Karpas-422 (cell line): ENCODE measurements around the gene RPL15. TPM values are rescaled to one million over a fixed set of nuclear protein-coding genes. Genes with fewer than 3 reads are reported as not detected.
"Not testable (repeated sequence)": the region's sequence is repeated elsewhere in the genome, so short reads cannot be mapped to it uniquely, and the experiment has no call there.

Source experiments
- DNase-seq: peaks from one replicate; pipeline ENCODE4 v3.0.0-alpha.2; 2015
- H2AFZ ChIP-seq: fragments of 200-600 bp; sonication (generic); 2 replicates; pipeline ENCODE4 v1.6.1; 2014; ENCODE audit warnings: antibody characterized with exemption, low read length, mixed read lengths
- H3K27ac ChIP-seq: fragments of 200-600 bp; sonication (generic); 2 replicates; pipeline ENCODE4 v1.5.1; 2014; ENCODE audit warnings: mild to moderate bottlenecking, low read length, moderate library complexity
- H3K27me3 ChIP-seq: fragments of 200-600 bp; sonication (generic); 2 replicates; pipeline ENCODE4 v1.6.1; 2014; ENCODE audit warnings: low read length, mixed read lengths
- H3K36me3 ChIP-seq: fragments of 200-600 bp; sonication (generic); 2 replicates; pipeline ENCODE4 v1.6.1; 2014; ENCODE audit warnings: low read length, mixed read lengths; ENCODE audit not compliant: insufficient read depth
- H3K4me1 ChIP-seq: fragments of 200-600 bp; sonication (generic); 2 replicates; pipeline ENCODE4 v1.6.1; 2014; ENCODE audit warnings: mild to moderate bottlenecking, low read length, mixed read lengths
- H3K4me2 ChIP-seq: fragments of 200-600 bp; sonication (generic); 2 replicates; pipeline ENCODE4 v1.6.1; 2014; ENCODE audit warnings: low read length, low read depth, mild to moderate bottlenecking; ENCODE audit not compliant: poor library complexity, severe bottlenecking
- H3K4me3 ChIP-seq: fragments of 200-600 bp; sonication (generic); 2 replicates; pipeline ENCODE4 v1.5.1; 2014; ENCODE audit warnings: mild to moderate bottlenecking, antibody characterized with exemption, low read length, mixed read lengths
- H3K79me2 ChIP-seq: fragments of 200-600 bp; sonication (generic); 2 replicates; pipeline ENCODE4 v1.6.1; 2014; ENCODE audit warnings: mild to moderate bottlenecking, low read length, mixed read lengths
- H3K9ac ChIP-seq: fragments of 200-600 bp; sonication (generic); 2 replicates; pipeline ENCODE4 v1.6.0; 2014; ENCODE audit warnings: low read length
- H3K9me2 ChIP-seq: fragments of 200-600 bp; sonication (generic), shearing (Covaris generic); replicated peaks from 2 replicates; pipeline ENCODE4 v1.6.0; 2014; ENCODE audit warnings: mild to moderate bottlenecking, low read length, moderate library complexity; ENCODE audit not compliant: insufficient read depth
- H3K9me3 ChIP-seq: fragments of 300-700, 200-600 bp; sonication (generic); 2 replicates; pipeline ENCODE4 v1.6.1; 2014; ENCODE audit warnings: low read length, mixed read lengths
- H4K20me1 ChIP-seq: fragments of 200-600 bp; sonication (generic); 2 replicates; pipeline ENCODE4 v1.6.1; 2014; ENCODE audit warnings: mild to moderate bottlenecking, antibody characterized with exemption, low read length, low read depth; ENCODE audit not compliant: insufficient read depth
- total RNA-seq: library from RNA; depleted of rRNA; stranded (reverse); fragments of >200 nt; shearing (Covaris generic); gene quantifications from 2 replicates; pipeline ENCODE4 v1.2.3, GENCODE V29; 2014; ENCODE audit warnings: low replicate concordance; rRNA removed

RPL15 gene
- total RNA-seq: 2,950 and 2,991 TPM in 2 replicates

DNA sequence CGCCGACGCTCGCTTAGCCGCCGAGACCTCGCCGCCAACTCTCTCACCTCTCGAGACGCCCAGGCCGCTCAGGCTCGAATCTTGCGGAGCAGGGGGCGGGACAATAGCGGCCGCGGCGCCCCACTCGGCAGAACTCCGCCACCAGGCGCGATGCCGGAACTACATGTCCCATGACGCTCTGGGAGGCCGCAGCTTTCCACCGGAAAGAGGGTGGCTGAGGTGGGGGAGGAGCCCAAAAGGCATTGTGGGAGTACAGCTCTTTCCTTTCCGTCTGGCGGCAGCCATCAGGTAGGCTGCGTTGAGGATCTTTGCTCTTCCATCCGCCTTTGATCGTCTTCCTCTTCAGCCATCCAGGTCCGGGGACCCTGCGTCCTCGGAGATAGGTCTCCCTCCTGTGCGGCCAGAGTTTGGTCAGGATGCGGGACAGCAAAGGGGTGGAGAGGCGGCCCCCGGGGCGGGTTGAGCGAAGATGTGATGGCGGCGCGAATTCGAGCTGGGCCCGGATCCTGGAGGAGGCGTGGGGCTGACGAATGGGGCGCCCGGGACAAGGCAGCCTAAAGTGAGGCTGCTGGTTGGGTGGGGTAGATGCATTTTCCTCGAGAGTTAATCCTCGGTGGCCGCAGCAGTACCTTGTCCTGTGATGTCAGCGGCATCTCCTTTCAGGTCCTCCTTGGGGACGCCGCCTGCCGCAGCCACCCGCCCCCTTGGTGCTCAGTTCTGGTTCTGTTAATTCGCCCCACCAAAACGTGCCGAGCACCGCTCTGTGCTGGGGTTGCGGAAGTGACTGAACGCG, at the start of gene RPL15, which contains the start of gene NKIRAS1:
RPL15 (plus strand) TSS at position 247 of the 793 bp plus-strand sequence. CDS start 728 bp downstream, outside the sequence.
NKIRAS1 (minus strand) TSS at position 105 of the 793 bp plus-strand sequence. CDS start 6,086 bp downstream, outside the sequence.
- H3K4me3 ChIP-seq: peak within 1 kb of the TSS; percentile 86
- no peaks in the 10 kb centered on the region for H3K9me2 ChIP-seq
- H3K9me3 ChIP-seq: no peaks in the 10 kb centered on the region
- peaks cover 25% of the 10 kb centered on the region for H3K4me1 ChIP-seq
- peak; percentile 99 for DNase-seq
- peaks cover 30% of the 10 kb centered on the region for H3K36me3 ChIP-seq
- no peaks in the 10 kb centered on the region; the same call in 1 of the 2 replicates for H3K27me3 ChIP-seq
- peak within 1 kb of the TSS; percentile 86 for H3K9ac ChIP-seq
- peak within 1 kb of the TSS; percentile 87 for H3K4me2 ChIP-seq
- peak within 1 kb of the TSS; percentile 76 for H3K27ac ChIP-seq
- peak within 1 kb of the TSS; percentile 72 for H2AFZ ChIP-seq
- peaks cover 17% of the 10 kb centered on the region for H3K79me2 ChIP-seq
- peaks cover 30% of the 10 kb centered on the region for H4K20me1 ChIP-seq

DNA sequence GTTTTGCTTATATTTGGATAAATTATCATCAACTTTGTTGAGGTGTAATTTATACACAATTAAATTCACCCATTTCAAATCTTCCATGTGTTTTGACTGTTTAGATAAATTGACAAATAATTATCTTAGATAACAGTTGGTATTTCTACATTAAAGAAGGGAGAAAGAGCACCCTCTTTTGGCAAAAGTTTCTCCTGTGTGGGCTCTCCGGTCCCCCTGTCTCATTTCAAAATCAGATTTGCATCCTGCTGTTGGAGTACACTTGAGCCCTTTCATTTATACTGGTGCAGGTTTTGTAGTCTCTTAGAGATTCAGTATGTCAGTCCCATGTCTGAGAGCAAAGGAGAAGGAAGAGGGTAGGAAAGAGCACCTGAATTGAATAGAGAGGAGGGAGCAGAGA, 49.5 kb upstream of the RPL15 start:
- Histone ChIP-seq H3K4me2 (no peak overlapping the region), H3K79me2 (peaks cover 82% of the 10 kb centered on the region), H2AFZ (no peak overlapping the region), H4K20me1 (peaks cover 19% of the 10 kb centered on the region), H3K36me3 (no peaks in the 10 kb centered on the region), H3K4me1 (peaks cover 43% of the 10 kb centered on the region), H3K27me3 (no peaks in the 10 kb centered on the region), H3K9me3 (no peaks in the 10 kb centered on the region), H3K9me2 (no peaks in the 10 kb centered on the region), H3K27ac (peak overlapping the region; percentile 40; the same call in 1 of the 2 replicates), H3K4me3 (no peak overlapping the region), H3K9ac (no peak overlapping the region)
- DNase-seq: peak; percentile 71

DNA sequence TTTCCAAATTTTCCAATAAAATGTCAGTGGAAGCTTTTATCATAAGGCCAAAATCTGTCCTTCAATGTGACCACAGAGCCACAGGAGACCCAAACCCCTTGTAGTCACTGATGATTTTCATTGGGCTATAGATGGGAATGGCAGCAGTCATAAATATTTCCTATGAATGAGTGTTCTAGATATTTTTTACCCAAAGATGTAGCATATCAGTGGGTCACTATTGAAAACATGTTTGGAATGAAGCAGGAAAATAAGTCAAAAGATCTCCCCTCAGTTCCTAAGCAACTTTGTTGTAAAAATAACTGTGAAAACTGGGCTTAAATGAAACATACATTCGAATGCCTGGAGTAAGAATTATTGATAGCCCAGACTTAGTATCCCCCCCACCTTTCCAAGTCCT, 49.1 kb upstream of the RPL15 start:
- Histone ChIP-seq H3K9me2 (no peaks in the 10 kb centered on the region), H3K27ac (no peak overlapping the region), H4K20me1 (peaks cover 16% of the 10 kb centered on the region; the same call in 1 of the 2 replicates), H3K4me2 (no peak overlapping the region), H3K4me1 (peaks cover 43% of the 10 kb centered on the region), H2AFZ (no peak overlapping the region), H3K27me3 (no peaks in the 10 kb centered on the region), H3K4me3 (no peak overlapping the region), H3K9ac (no peak overlapping the region), H3K79me2 (peaks cover 80% of the 10 kb centered on the region), H3K9me3 (no peaks in the 10 kb centered on the region), H3K36me3 (no peaks in the 10 kb centered on the region)
- DNase-seq: no peak

DNA sequence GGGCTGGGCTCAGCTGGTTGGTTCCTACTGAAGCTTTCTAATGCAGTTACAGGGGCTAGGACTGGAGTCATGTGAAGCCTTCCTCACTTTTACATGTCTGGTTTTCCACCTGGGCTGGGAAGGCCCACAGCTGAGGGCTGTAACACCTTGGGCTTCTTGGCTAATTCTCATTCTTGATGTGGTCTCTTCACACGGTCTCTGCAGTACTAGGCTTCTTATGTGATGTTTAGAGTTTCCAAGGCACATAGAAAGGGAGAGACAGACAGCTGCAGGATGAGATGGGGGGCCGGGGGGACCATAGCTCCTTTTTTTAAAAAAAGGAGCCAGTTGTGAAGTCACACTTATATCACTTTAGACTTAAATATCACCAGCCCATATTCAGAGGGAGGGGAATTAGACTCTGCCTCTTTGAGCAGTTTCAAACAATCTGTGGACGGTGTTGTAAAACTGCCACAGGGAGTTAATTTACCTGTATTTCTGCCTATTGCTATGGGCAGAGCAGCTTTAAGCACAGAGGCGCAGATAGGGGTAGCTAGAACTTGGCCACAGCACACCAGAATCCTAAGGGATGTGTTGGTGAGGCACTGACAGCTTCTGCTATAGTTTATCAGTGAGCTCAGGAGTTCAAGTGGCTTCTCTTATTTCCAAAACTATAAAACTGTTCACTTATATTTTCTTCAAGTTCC, 46.8 kb upstream of the RPL15 start:
- no peaks in the 10 kb centered on the region for H3K9me2 ChIP-seq
- no peak overlapping the region for H3K9ac ChIP-seq
- no peak overlapping the region for H3K4me2 ChIP-seq
- DNase-seq: no peak
- H3K36me3 ChIP-seq: no peaks in the 10 kb centered on the region
- H3K9me3 ChIP-seq: no peaks in the 10 kb centered on the region
- H3K79me2 ChIP-seq: peaks cover 82% of the 10 kb centered on the region
- H3K4me3 ChIP-seq: no peak overlapping the region
- H3K27ac ChIP-seq: no peak overlapping the region
- no peak overlapping the region for H2AFZ ChIP-seq
- H4K20me1 ChIP-seq: peaks cover 17% of the 10 kb centered on the region; the same call in 1 of the 2 replicates
- peaks cover 28% of the 10 kb centered on the region for H3K4me1 ChIP-seq
- no peaks in the 10 kb centered on the region for H3K27me3 ChIP-seq

DNA sequence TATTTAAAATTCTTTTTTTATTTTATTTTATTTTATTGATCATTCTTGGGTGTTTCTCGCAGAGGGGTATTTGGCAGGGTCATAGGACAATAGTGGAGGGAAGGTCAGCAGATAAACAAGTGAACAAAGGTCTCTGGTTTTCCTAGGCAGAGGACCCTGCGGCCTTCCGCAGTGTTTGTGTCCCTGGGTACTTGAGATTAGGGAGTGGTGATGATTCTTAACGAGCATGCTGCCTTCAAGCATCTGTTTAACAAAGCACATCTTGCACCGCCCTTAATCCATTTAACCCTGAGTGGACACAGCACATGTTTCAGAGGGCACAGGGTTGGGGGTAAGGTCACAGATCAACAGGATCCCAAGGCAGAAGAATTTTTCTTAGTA, 46.3 kb upstream of the RPL15 start:
- H3K9me3 ChIP-seq, H3K27ac ChIP-seq, H2AFZ ChIP-seq, H3K9ac ChIP-seq, H3K9me2 ChIP-seq, H3K4me3 ChIP-seq, H3K27me3 ChIP-seq, H3K36me3 ChIP-seq, DNase-seq, H3K4me2 ChIP-seq: not testable (repeated sequence)
- Histone ChIP-seq H3K4me1 (peaks cover 22% of the 10 kb centered on the region), H4K20me1 (peaks cover 16% of the 10 kb centered on the region; the same call in 1 of the 2 replicates), H3K79me2 (peaks cover 82% of the 10 kb centered on the region)

DNA sequence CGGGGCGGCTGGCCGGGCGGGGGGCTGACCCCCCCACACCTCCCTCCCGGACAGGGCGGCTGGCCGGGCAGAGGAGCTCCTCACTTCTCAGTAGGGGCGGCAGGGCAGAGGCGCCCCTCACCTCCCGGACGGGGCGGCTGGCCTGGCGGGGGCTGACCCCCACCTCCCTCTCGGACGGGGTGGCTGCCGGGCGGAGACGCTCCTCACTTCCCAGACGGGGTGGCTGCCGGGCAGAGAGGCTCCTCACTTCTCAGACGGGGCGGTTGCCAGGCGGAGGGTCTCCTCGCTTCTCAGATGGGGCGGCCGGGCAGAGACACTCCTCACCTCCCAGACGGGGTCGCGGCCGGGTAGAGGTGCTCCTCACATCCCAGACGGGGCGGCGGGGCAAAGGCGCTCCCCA, 45.6 kb upstream of the RPL15 start:
- H3K9me3 ChIP-seq, H3K27me3 ChIP-seq, H3K36me3 ChIP-seq, H3K27ac ChIP-seq, H3K9ac ChIP-seq, H3K4me2 ChIP-seq, DNase-seq, H3K9me2 ChIP-seq, H3K4me3 ChIP-seq, H2AFZ ChIP-seq: not testable (repeated sequence)
- Histone ChIP-seq H4K20me1 (peaks cover 14% of the 10 kb centered on the region; the same call in 1 of the 2 replicates), H3K79me2 (peaks cover 82% of the 10 kb centered on the region), H3K4me1 (peaks cover 15% of the 10 kb centered on the region)

DNA sequence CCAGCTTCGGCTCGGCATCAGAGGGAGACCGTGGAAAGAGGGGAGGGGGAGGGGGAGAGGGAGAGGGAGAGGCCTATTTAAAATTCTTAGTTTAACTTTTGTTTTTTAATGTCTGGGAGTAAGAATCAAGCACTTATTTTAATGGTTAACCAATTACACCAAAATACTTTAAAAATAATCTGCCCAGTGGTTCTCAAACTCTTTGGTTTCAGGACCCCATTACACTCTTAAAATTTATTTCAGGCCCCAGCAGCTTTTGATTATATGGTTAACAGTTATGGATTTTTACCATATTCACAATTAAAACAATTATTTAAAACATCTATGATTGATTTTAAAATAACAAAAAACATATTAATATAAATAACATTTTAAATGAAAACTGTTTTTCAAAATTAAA, 44.6 kb upstream of the RPL15 start:
- Histone ChIP-seq H3K9ac (no peak overlapping the region), H3K36me3 (no peaks in the 10 kb centered on the region), H3K79me2 (peaks cover 82% of the 10 kb centered on the region), H2AFZ (no peak overlapping the region), H3K4me1 (peaks cover 9% of the 10 kb centered on the region), H3K9me3 (no peaks in the 10 kb centered on the region), H3K4me3 (no peak overlapping the region), H4K20me1 (peaks cover 17% of the 10 kb centered on the region; the same call in 1 of the 2 replicates), H3K9me2 (no peaks in the 10 kb centered on the region), H3K27me3 (no peaks in the 10 kb centered on the region), H3K27ac (no peak overlapping the region), H3K4me2 (no peak overlapping the region)
- DNase-seq: no peak

DNA sequence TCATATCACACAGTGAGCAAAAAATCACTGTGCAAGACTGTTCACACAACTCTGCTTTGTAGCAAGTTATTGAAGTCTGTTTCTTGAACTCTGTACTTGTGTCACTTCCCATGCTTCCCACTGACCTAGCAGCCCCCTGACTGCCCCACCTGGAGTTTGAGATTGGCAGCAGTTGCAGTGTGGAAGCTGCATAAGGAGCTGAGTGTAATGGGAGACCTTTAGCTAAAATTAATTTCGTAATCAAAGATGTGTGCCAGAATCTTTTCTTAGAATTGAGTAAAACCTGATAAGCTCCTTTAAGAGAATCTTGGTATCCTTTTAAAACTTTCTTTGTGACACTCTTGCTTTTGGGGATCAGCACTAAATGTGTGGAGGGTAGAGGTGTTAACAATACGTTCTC, 43.0 kb upstream of the RPL15 start:
- H3K79me2 ChIP-seq: peaks cover 82% of the 10 kb centered on the region
- H3K27me3 ChIP-seq: no peaks in the 10 kb centered on the region

More for the DNA sequence above, 43.0 kb upstream of the RPL15 start:
- no peak overlapping the region for H3K27ac ChIP-seq
- H3K4me2 ChIP-seq: no peak overlapping the region
- H2AFZ ChIP-seq: no peak overlapping the region
- no peak overlapping the region for H3K9ac ChIP-seq
- H3K4me1 ChIP-seq: peaks cover 4% of the 10 kb centered on the region
- H3K4me3 ChIP-seq: no peak overlapping the region
- H4K20me1 ChIP-seq: peaks cover 17% of the 10 kb centered on the region; the same call in 1 of the 2 replicates
- H3K9me3 ChIP-seq: no peaks in the 10 kb centered on the region
- H3K36me3 ChIP-seq: peaks cover 4% of the 10 kb centered on the region; the same call in 1 of the 2 replicates
- no peaks in the 10 kb centered on the region for H3K9me2 ChIP-seq
- no peak for DNase-seq
